Naive thymus-derived CD4-positive, alpha-beta T cell (primary cell): ENCODE measurements around the gene PLGRKT. TPM values are rescaled to one million over a fixed set of nuclear protein-coding genes. Genes with fewer than 3 reads are reported as not detected.
"Not testable (repeated sequence)": the region's sequence is repeated elsewhere in the genome, so short reads cannot be mapped to it uniquely, and the experiment has no call there.

Experiments used
- ATAC-seq: fragments of 150-1000 bp; cut with Tn5 transposase; 2 replicates; pipeline ENCODE4 v1.10.0; 2021; ENCODE audit warnings: mild to moderate bottlenecking, moderate library complexity
- CTCF ChIA-PET: fragments of 350-600 bp; sonication (Branson Sonifier 250); formaldehyde crosslinking; loops from one replicate; lab custom pipeline; 2021; ENCODE audit warnings: antibody characterized with exemption; lab: Charles Lee
- POLR2A ChIA-PET: fragments of 350-600 bp; sonication (Branson Sonifier 250); formaldehyde crosslinking; loops from one replicate; lab custom pipeline; 2021; ENCODE audit warnings: antibody characterized with exemption, inconsistent platforms; lab: Charles Lee
- DNase-seq, 9 donors: peaks; one replicate each; pipeline versions ENCODE4 v3.0.0 to v3.0.0-alpha.2; 2020 to 2022; ENCODE audit warnings: mixed read lengths in 1 of 9
- H3K27ac ChIP-seq: one replicate; pipeline ENCODE4 v1.7.0; 2013; ENCODE audit warnings: mild to moderate bottlenecking, low read depth, low read length, moderate library complexity
- H3K27me3 ChIP-seq, 2 donors: one replicate each; pipeline ENCODE4 v1.7.0; 2013; ENCODE audit warnings: low read length in 2 of 2, mild to moderate bottlenecking in 2 of 2, moderate library complexity in 2 of 2; ENCODE audit not compliant: control insufficient read depth in 2 of 2, insufficient read depth in 2 of 2
- H3K36me3 ChIP-seq, 3 experiments: 1 replicate in 2 of 3; 2 replicates in 1 of 3; pipeline ENCODE4 v1.7.0; 2013; ENCODE audit warnings: low read length in 3 of 3, mild to moderate bottlenecking in 3 of 3, moderate library complexity in 1 of 3; ENCODE audit not compliant: insufficient read depth in 3 of 3, control insufficient read depth in 2 of 3
- H3K4me1 ChIP-seq, 2 donors: one replicate each; pipeline ENCODE4 v1.7.0; 2013; ENCODE audit warnings: low read length in 2 of 2, mild to moderate bottlenecking in 2 of 2, moderate library complexity in 1 of 2; ENCODE audit not compliant: control insufficient read depth in 2 of 2, insufficient read depth in 2 of 2
- H3K4me3 ChIP-seq: 2 replicates; pipeline ENCODE4 v1.7.0; 2013; ENCODE audit warnings: mild to moderate bottlenecking, low read length
- H3K9me3 ChIP-seq, 3 experiments: 1 replicate in 2 of 3; 2 replicates in 1 of 3; pipeline ENCODE4 v1.7.0; 2013; ENCODE audit warnings: low read length in 3 of 3; ENCODE audit not compliant: control insufficient read depth in 2 of 3
- H3K27ac Mint-ChIP-seq, 9 donors: one replicate each; pipeline ENCODE4 v1.8.0; 2020 to 2022; ENCODE audit warnings: mixed read lengths in 9 of 9, mild to moderate bottlenecking in 8 of 9, moderate library complexity in 5 of 9, inconsistent platforms in 2 of 9
- H3K27me3 Mint-ChIP-seq, 5 donors: one replicate each; pipeline ENCODE4 v1.8.0; 2021 to 2022; ENCODE audit warnings: mixed read lengths in 5 of 5, mild to moderate bottlenecking in 1 of 5
- H3K36me3 Mint-ChIP-seq, 5 donors: one replicate each; pipeline ENCODE4 v1.8.0; 2020 to 2022; ENCODE audit warnings: mixed read lengths in 5 of 5, mild to moderate bottlenecking in 3 of 5, inconsistent platforms in 1 of 5
- H3K4me1 Mint-ChIP-seq, 7 donors: one replicate each; pipeline ENCODE4 v1.8.0; 2020 to 2022; ENCODE audit warnings: mixed read lengths in 7 of 7, mild to moderate bottlenecking in 3 of 7, inconsistent platforms in 1 of 7
- H3K4me3 Mint-ChIP-seq, 10 donors: one replicate each; pipeline ENCODE4 v1.8.0; 2020 to 2022; ENCODE audit warnings: mild to moderate bottlenecking in 10 of 10, mixed read lengths in 10 of 10, moderate library complexity in 6 of 10, inconsistent platforms in 2 of 10
- H3K9me3 Mint-ChIP-seq, 11 donors: one replicate each; pipeline ENCODE4 v1.8.0; 2020 to 2022; ENCODE audit warnings: mixed read lengths in 11 of 11, mild to moderate bottlenecking in 4 of 11, inconsistent platforms in 1 of 11, moderate library complexity in 1 of 11
- intact Hi-C, 2 donors: fragments of 100-400 bp; cut with micrococcal nuclease; formaldehyde crosslinking; loops; one replicate each; pipeline ENCODE4 v1.15.1; 2023
- polyA plus RNA-seq, 2 donors: library from polyadenylated mRNA; unstranded; fragments of 300-500 nt; fragmentation: Illumina TruSeq; gene quantifications; one replicate each; pipeline ENCODE4 v1.2.3, GENCODE V29; 2021
- total RNA-seq, 6 experiments: library from RNA in 5 of 6; stranded (reverse) in 5 of 6; gene quantifications; 1 replicate in 5 of 6; 2 replicates in 1 of 6; pipeline ENCODE4 v1.2.3 and lab custom pipeline; 2021 to 2026

The PLGRKT gene
- total and polyA plus RNA-seq, 7 experiments from 2014 or later = 15.8 to 79.6 (median 18.4) TPM

DNA sequence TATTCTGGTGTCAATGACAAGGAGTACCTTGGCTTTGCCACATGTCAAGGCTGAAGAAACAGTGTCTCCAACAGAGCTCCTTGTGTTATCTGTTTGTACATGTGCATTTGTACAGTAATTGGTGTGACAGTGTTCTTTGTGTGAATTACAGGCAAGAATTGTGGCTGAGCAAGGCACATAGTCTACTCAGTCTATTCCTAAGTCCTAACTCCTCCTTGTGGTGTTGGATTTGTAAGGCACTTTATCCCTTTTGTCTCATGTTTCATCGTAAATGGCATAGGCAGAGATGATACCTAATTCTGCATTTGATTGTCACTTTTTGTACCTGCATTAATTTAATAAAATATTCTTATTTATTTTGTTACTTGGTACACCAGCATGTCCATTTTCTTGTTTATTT, 32.4 kb upstream of the PLGRKT start:
- Mint-ChIP-seq H3K9me3 (peaks cover 0 to 4% (median 2%) of the 10 kb centered on the region in 11 donors), H3K27me3 (no peaks in the 10 kb centered on the region), H3K36me3 (peaks cover 7 to 55% (median 23%) of the 10 kb centered on the region in 5 donors), H3K4me3 (no peak overlapping the region), H3K27ac (no peak overlapping the region), H3K4me1 (peaks cover 0 to 10% (median 0%) of the 10 kb centered on the region in 7 donors)
- H3K4me3 ChIP-seq = no peak overlapping the region
- ATAC-seq (no peak), DNase-seq (no peak)
- H3K27ac ChIP-seq = no peak overlapping the region
- H3K27me3 ChIP-seq = no peaks in the 10 kb centered on the region
- POLR2A ChIA-PET = no interaction called here
- peaks cover 0 to 13% (median 11%) of the 10 kb centered on the region in 3 experiments for H3K36me3 ChIP-seq
- CTCF ChIA-PET = no interaction called here
- no peaks in the 10 kb centered on the region for H3K4me1 ChIP-seq
- H3K9me3 ChIP-seq = no peaks in the 10 kb centered on the region
- intact Hi-C loops = no loop called here

DNA sequence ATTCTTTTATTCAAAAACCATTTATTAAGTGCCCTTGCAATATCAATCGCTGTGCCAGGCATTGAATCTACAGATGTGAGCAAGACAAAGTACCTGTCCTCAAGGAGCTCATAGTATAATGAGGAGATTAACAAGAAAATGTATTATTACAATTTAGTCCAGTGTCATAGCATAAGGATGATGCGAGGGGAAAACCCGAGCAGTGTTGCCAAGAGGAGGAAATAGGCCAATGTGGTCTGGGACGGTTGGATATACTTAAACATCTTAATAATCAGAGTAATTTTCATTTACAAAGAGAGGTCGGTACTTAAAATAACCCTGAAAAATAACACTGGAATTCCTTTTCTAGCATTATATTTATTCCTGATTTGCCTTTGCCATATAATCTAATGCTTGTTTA, 31.1 kb upstream of the PLGRKT start:
- Histone ChIP-seq H3K4me1 (no peaks in the 10 kb centered on the region), H3K9me3 (no peaks in the 10 kb centered on the region), H3K27ac (no peak overlapping the region), H3K4me3 (no peak overlapping the region), H3K36me3 (peaks cover under 1 to 19% (median 13%) of the 10 kb centered on the region in 3 experiments), H3K27me3 (no peaks in the 10 kb centered on the region)
- no peak for DNase-seq
- H3K27me3 Mint-ChIP-seq = no peaks in the 10 kb centered on the region
- no peak for ATAC-seq
- H3K4me3 Mint-ChIP-seq = no peak overlapping the region
- peaks cover 0 to 2% (median 0%) of the 10 kb centered on the region in 11 donors for H3K9me3 Mint-ChIP-seq
- H3K27ac Mint-ChIP-seq = no peak overlapping the region
- intact Hi-C loops = no loop called here
- H3K4me1 Mint-ChIP-seq = peaks cover 0 to 10% (median 0%) of the 10 kb centered on the region in 7 donors
- ChIA-PET POLR2A (interaction anchor here (1.1 kb wide), 1 partner anchor 114 kb away, joined by 4 read pairs; no protein-coding TSS in a partner anchor), CTCF (no interaction called here)
- peaks cover 4 to 55% (median 31%) of the 10 kb centered on the region in 5 donors for H3K36me3 Mint-ChIP-seq

DNA sequence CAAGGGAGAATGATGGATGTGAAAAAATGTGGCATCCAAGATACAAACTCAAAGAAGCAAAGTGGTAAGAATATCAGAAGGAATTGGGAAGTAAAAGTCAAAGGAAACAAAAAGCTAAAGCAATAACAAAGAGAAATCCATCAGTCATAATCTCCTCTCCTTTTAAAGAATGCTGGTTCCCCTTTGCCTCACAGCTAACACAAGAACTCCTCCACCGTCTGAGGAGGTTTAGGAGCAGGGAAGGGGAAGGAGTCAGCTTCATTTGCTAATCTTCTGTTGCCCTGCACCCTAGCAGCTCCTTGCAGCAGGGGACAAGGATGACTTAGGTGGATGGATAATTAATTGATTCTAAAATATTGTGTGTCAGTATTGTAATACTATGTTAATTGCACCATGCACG, 29.0 kb upstream of the PLGRKT start:
- Histone ChIP-seq H3K4me1 (no peaks in the 10 kb centered on the region), H3K4me3 (no peak overlapping the region), H3K36me3 (peaks cover 8 to 24% (median 13%) of the 10 kb centered on the region in 3 experiments), H3K27me3 (no peaks in the 10 kb centered on the region), H3K9me3 (no peaks in the 10 kb centered on the region), H3K27ac (no peak overlapping the region)
- intact Hi-C loops = no loop called here
- H3K36me3 Mint-ChIP-seq = peaks cover 11 to 57% (median 46%) of the 10 kb centered on the region in 5 donors
- DNase-seq (no peak), ATAC-seq (no peak)
- H3K4me3 Mint-ChIP-seq = no peak overlapping the region
- CTCF ChIA-PET = interaction anchor here (0.5 to 0.6 kb wide), 2 partner anchors 616 to 900 kb away, joined by 3 to 5 read pairs; no protein-coding TSS in a partner anchor
- H3K4me1 Mint-ChIP-seq = peaks cover 0 to 10% (median 0%) of the 10 kb centered on the region in 7 donors
- H3K27me3 Mint-ChIP-seq = no peaks in the 10 kb centered on the region
- peak overlapping the region in 4 of 9 donors; percentile 12 to 78 (median 24) for H3K27ac Mint-ChIP-seq
- peaks cover 0 to 1% (median 0%) of the 10 kb centered on the region in 11 donors for H3K9me3 Mint-ChIP-seq
- POLR2A ChIA-PET = interaction anchor here (0.9 to 1.5 kb wide), 2 partner anchors 17 to 92 kb away, joined by 3 read pairs; partner anchors contain the start of gene CD274

DNA sequence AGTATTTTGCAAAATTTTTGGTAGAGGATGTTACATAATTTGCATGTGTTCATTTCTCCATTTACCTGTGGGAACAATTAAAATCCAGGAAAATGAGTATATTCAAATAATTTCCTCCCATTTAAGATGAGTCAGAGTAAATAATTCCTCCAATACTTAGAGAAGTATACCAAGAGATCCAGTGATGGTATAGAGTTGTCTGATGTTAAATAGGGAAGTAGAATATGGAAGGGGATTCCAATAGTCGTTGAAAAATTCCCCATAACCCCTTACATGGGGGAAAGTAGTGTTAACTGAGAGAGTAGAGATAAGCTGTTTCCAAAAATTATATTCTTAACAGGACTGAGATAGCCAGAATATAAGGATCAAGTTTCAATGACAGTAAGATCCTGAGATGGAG, 28.3 kb upstream of the PLGRKT start:
- H3K27me3 ChIP-seq = no peaks in the 10 kb centered on the region
- no peaks in the 10 kb centered on the region for H3K4me1 ChIP-seq
- no peak overlapping the region for H3K4me3 Mint-ChIP-seq
- H3K9me3 Mint-ChIP-seq = peaks cover 0 to 1% (median 0%) of the 10 kb centered on the region in 11 donors
- intact Hi-C loops = no loop called here
- H3K9me3 ChIP-seq = no peaks in the 10 kb centered on the region
- CTCF ChIA-PET = interaction anchor here (0.5 kb wide), 1 partner anchor 616 kb away, joined by 5 read pairs; no protein-coding TSS in a partner anchor
- DNase-seq (no peak), ATAC-seq (no peak)
- POLR2A ChIA-PET = interaction anchor here (1.5 kb wide), 1 partner anchor 16 kb away, joined by 3 read pairs; the partner anchor contains the start of gene CD274
- no peak overlapping the region for H3K27ac ChIP-seq
- no peak overlapping the region for H3K4me3 ChIP-seq
- H3K4me1 Mint-ChIP-seq = peaks cover 0 to 11% (median 0%) of the 10 kb centered on the region in 7 donors
- no peaks in the 10 kb centered on the region for H3K27me3 Mint-ChIP-seq
- H3K27ac Mint-ChIP-seq = peak overlapping the region in 1 of 9 donors; percentile 1
- H3K36me3 ChIP-seq = peaks cover 8 to 24% (median 13%) of the 10 kb centered on the region in 3 experiments
- peaks cover 11 to 58% (median 46%) of the 10 kb centered on the region in 5 donors for H3K36me3 Mint-ChIP-seq

DNA sequence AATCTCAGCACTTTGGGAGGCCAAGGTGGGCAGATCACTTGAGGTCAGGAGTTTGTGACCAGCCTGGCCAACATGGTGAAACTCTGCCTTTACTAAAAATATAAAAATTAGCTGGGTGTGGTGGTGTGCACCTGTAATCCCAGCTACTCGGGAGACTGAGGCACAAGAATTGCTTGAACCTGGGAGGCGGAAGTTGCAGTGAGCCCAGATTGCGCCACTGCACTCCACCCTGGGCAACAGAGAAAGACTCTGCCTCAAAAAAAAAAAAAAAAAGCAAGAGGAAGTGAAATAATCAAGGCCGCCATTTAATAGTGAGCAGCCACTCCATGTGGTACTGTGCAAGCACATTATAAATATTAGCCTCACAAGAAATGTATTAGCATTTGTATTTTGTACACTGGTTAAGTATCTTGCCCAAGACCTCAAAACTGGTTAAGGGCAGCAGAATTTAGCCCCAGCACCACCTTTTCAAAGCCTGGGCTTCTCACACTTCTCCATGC, 27.2 kb upstream of the PLGRKT start:
- H3K9me3 Mint-ChIP-seq, intact Hi-C loops, H3K27ac ChIP-seq, H3K27me3 Mint-ChIP-seq, H3K4me3 Mint-ChIP-seq, H3K4me1 ChIP-seq, DNase-seq, H3K27ac Mint-ChIP-seq, H3K9me3 ChIP-seq, CTCF ChIA-PET, H3K27me3 ChIP-seq, ATAC-seq, H3K4me3 ChIP-seq: not testable (repeated sequence)
- POLR2A ChIA-PET = interaction anchor here (0.7 to 1.1 kb wide), 2 partner anchors 10 to 15 kb away, joined by 3 to 4 read pairs; partner anchors contain the start of gene CD274
- Mint-ChIP-seq H3K4me1 (peaks cover 0 to 16% (median 2%) of the 10 kb centered on the region in 7 donors), H3K36me3 (peaks cover 11 to 57% (median 46%) of the 10 kb centered on the region in 5 donors)
- H3K36me3 ChIP-seq = peaks cover 8 to 24% (median 13%) of the 10 kb centered on the region in 3 experiments

DNA sequence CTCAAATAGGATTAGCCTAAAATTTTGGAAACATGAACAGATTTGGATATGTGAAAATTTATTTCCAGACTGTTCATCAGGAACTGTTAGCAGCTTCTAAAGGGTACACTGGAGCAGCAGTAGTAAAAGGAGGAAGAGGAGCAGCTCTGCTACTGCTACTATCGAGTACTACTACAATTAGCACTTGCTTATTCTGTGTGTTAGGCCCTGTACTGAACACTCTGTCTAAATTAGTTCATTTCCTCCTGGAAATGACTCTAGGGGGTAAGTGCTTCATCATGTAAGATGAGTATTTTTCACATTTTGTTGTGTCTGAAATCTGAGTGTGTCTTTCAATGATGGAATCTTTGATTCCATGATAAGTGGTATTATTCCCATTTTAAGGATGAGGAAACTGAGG, 22.4 kb upstream of the PLGRKT start:
- intact Hi-C loops = no loop called here
- H3K36me3 ChIP-seq = peaks cover 0 to 20% (median 8%) of the 10 kb centered on the region in 3 experiments
- CTCF ChIA-PET = no interaction called here
- ATAC-seq (no peak), DNase-seq (no peak)
- no peaks in the 10 kb centered on the region for H3K9me3 ChIP-seq
- H3K4me3 ChIP-seq = no peak overlapping the region
- Mint-ChIP-seq H3K9me3 (peaks cover 0 to 1% (median 0%) of the 10 kb centered on the region in 11 donors), H3K36me3 (peaks cover 7 to 67% (median 47%) of the 10 kb centered on the region in 5 donors), H3K4me1 (peaks cover 3 to 50% (median 8%) of the 10 kb centered on the region in 7 donors), H3K27me3 (no peaks in the 10 kb centered on the region), H3K27ac (peak overlapping the region in 5 of 9 donors; percentile 22 to 78 (median 55)), H3K4me3 (peak overlapping the region in 1 of 10 donors; percentile 66)
- POLR2A ChIA-PET = interaction anchor here (0.7 to 1.0 kb wide), 2 partner anchors 168 to 953 kb away, joined by 3 read pairs; partner anchors contain the start of gene UHRF2
- H3K27ac ChIP-seq = no peak overlapping the region
- no peaks in the 10 kb centered on the region for H3K4me1 ChIP-seq
- H3K27me3 ChIP-seq = no peaks in the 10 kb centered on the region
